ENCODE data around the gene TIMM23.
"Not testable (repeated sequence)": the region's sequence is repeated elsewhere in the genome, so short reads cannot be mapped to it uniquely, and the experiment has no call there.

TIMM23 gene

DNA sequence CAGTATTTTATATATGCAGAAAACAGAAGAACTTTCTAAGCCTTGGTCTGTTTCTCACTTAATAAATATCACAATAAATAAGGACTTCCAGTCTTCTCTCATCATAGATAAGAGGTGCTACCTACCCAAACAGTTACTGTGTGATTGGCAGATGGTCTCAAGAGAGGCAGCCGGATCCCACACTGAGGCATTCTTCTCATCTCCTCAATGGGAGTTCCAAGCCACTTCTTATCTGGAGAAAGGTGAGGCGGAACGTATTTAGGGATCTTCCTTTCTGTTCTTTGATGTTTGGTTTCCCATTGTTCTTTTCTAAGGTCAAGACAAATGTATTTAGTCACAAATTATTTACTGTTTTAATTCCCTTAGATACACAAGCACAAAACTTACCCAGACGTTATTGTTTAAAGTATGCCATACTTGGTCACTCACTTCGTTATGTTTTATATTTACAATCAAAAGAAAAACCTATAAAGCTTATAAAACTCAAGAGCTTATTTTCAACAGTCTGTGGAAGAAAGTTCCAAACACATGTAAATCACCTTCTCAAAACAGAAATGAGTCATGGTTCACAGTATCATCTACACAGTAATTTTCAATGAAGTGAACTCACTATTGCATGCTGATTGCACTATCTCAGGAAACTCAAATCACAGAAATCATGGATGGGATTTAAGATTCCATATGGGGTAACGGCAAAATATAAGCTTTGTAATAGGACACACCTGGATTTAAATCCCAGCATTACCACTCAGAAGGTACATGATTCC is 9.4 kb upstream of the TIMM23 start:
- not testable (repeated sequence) for H3K4me3 ChIP-seq (ENCODE audit: insufficient read length, low read depth)

DNA sequence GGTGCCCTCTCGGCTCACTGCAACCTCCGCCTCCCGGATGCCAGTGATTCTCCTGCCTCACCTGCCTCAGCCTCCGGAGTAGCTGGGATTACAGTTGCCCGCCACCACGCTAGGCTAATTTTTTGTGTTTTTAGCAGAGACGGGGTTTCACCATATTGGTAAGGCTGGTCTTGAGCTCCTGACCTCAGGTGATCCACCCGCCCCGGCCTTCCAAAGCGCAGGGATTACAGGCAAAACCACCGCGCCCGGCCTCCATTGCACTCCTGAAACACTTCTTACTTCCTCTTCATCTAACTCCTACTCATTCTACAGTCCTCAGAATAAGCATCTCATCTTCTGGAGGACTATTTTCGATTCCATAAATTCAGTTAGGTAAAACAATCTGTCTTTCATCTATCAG is 1.3 kb upstream of the TIMM23 start:
- not testable (repeated sequence) for H3K4me1 ChIP-seq (ENCODE audit: insufficient read depth, insufficient read length); H3K9me3 ChIP-seq (ENCODE audit: insufficient read depth, low read length); H3K27me3 ChIP-seq (ENCODE audit: insufficient read depth, insufficient read length); H3K9ac ChIP-seq (ENCODE audit: insufficient read length, low read depth); H3K36me3 ChIP-seq (ENCODE audit: insufficient read depth, insufficient read length, low read length); DNase-seq (ENCODE audit: low read depth, low spot score)
- peak overlapping the region; percentile 63 for H3K4me3 ChIP-seq (ENCODE audit: insufficient read length, low read depth)

More for the DNA sequence above, 9.4 kb upstream of the TIMM23 start:
- H3K4me1 ChIP-seq (ENCODE audit: insufficient read depth, insufficient read length); H3K27me3 ChIP-seq (ENCODE audit: insufficient read depth, insufficient read length); H3K36me3 ChIP-seq (ENCODE audit: insufficient read depth, insufficient read length, low read length); DNase-seq (ENCODE audit: low read depth, low spot score); H3K9ac ChIP-seq (ENCODE audit: insufficient read length, low read depth); H3K9me3 ChIP-seq (ENCODE audit: insufficient read depth, low read length): not testable (repeated sequence)

DNA sequence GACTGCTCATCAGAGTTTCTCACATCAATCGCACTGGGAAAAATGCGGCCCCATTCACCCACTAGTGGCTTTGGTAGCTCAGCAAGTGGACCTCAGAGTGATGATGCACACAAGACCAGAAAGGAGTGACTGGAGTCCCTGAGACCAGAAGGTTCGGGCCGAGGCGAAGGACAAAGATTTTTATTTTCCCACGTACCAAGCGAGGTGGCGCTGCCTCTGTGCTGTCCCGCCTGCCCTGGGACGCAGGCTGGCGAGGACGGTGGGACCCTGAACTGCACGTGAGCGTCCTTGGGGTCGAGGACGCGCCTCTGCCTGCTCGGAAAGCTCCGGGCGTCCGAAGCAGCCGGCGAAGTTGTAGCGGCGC is 565 bp upstream of the TIMM23 start:
- H3K4me3 ChIP-seq (ENCODE audit: insufficient read length, low read depth): peak overlapping the region; percentile 63
- not testable (repeated sequence) for H3K36me3 ChIP-seq (ENCODE audit: insufficient read depth, insufficient read length, low read length); DNase-seq (ENCODE audit: low read depth, low spot score); H3K9me3 ChIP-seq (ENCODE audit: insufficient read depth, low read length); H3K4me1 ChIP-seq (ENCODE audit: insufficient read depth, insufficient read length); H3K27me3 ChIP-seq (ENCODE audit: insufficient read depth, insufficient read length)
- H3K9ac ChIP-seq (ENCODE audit: insufficient read length, low read depth): peak overlapping the region; percentile 85

DNA sequence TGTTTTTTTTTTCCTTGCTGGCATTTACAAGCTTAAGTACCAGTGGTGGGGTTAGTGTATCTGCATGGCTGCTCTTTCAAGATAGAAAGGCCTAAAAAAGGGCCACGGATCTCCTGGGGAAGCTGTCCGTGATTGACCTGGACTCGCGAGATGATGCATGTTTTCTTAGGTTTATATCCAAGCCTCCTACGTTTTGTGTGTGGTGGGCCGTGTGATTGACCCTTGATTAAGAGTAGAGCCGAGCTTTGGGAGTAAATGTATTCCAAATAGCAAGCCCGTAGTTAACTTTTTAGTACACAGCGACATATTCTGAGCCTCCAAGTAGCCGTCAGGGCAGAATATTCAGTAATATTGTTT is 502 bp downstream of the TIMM23 start:
- not testable (repeated sequence) for H3K36me3 ChIP-seq (ENCODE audit: insufficient read depth, insufficient read length, low read length); H3K4me1 ChIP-seq (ENCODE audit: insufficient read depth, insufficient read length); H3K27me3 ChIP-seq (ENCODE audit: insufficient read depth, insufficient read length); H3K9me3 ChIP-seq (ENCODE audit: insufficient read depth, low read length); DNase-seq (ENCODE audit: low read depth, low spot score)
- H3K4me3 ChIP-seq (ENCODE audit: insufficient read length, low read depth): peak overlapping the region; percentile 63
- H3K9ac ChIP-seq (ENCODE audit: insufficient read length, low read depth): peak overlapping the region; percentile 74

DNA sequence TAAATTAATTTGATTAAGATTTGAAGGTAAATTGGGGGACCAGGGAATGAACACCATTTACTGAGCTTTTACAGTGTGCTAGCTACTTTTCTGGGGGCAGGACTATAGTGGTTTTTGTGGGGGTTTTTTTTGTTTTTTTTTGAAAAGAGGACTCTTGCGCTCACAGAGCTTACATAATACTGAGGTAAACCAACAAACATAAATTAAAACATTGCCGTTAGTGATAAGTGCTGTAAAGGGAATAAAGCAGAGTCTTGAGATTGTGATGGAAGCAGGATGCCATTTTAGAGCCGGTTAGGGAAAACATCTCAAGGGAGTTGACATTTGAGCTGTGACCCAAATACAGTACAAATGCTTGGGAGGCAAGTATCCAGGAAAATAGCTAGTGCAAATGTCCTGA is 1.8 kb downstream of the TIMM23 start:
- H3K27me3 ChIP-seq (ENCODE audit: insufficient read depth, insufficient read length); H3K4me1 ChIP-seq (ENCODE audit: insufficient read depth, insufficient read length); H3K36me3 ChIP-seq (ENCODE audit: insufficient read depth, insufficient read length, low read length); H3K4me3 ChIP-seq (ENCODE audit: insufficient read length, low read depth); H3K9ac ChIP-seq (ENCODE audit: insufficient read length, low read depth); DNase-seq (ENCODE audit: low read depth, low spot score); H3K9me3 ChIP-seq (ENCODE audit: insufficient read depth, low read length): not testable (repeated sequence)

DNA sequence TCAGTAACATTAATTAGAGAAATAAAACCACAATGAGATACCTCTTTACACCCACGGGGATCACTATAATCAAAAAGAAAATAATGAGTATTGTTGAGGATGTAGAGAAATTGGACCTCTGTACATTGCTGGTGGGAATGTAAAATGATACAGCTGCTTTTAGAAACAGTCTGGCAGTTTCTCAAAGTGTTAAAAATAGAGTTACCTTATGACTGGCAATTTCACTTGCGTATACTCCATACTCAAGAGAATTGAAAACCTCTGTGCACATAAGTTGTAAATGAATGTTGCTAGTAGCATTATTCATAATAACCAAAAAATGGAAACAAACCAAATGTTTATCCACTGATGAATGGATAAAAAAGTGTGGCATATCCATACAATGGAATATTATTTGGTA is 6.3 kb downstream of the TIMM23 start:
- not testable (repeated sequence) for DNase-seq (ENCODE audit: low read depth, low spot score); H3K36me3 ChIP-seq (ENCODE audit: insufficient read depth, insufficient read length, low read length); H3K9me3 ChIP-seq (ENCODE audit: insufficient read depth, low read length); H3K27me3 ChIP-seq (ENCODE audit: insufficient read depth, insufficient read length); H3K9ac ChIP-seq (ENCODE audit: insufficient read length, low read depth); H3K4me1 ChIP-seq (ENCODE audit: insufficient read depth, insufficient read length); H3K4me3 ChIP-seq (ENCODE audit: insufficient read length, low read depth)

DNA sequence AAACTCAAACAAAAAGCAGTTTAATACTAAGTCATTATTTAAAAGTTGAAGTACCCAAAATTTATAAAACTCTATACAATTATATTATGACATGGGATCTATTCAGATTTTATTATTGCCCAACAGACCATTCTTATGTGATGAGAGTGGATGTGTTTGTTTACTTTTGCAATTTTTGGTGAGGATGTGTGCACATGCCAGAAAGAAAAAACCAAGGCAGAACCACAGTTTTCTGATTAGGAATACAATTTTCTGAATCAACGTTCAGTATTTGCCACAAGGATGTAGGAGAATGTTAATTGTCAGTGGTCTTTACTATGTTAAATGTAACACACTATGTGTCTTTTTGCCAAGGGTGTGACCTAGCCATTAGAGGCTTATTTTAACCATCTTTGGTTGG is 9.1 kb downstream of the TIMM23 start:
- not testable (repeated sequence) for H3K4me1 ChIP-seq (ENCODE audit: insufficient read depth, insufficient read length); H3K9me3 ChIP-seq (ENCODE audit: insufficient read depth, low read length); DNase-seq (ENCODE audit: low read depth, low spot score); H3K9ac ChIP-seq (ENCODE audit: insufficient read length, low read depth); H3K27me3 ChIP-seq (ENCODE audit: insufficient read depth, insufficient read length); H3K36me3 ChIP-seq (ENCODE audit: insufficient read depth, insufficient read length, low read length); H3K4me3 ChIP-seq (ENCODE audit: insufficient read length, low read depth)

DNA sequence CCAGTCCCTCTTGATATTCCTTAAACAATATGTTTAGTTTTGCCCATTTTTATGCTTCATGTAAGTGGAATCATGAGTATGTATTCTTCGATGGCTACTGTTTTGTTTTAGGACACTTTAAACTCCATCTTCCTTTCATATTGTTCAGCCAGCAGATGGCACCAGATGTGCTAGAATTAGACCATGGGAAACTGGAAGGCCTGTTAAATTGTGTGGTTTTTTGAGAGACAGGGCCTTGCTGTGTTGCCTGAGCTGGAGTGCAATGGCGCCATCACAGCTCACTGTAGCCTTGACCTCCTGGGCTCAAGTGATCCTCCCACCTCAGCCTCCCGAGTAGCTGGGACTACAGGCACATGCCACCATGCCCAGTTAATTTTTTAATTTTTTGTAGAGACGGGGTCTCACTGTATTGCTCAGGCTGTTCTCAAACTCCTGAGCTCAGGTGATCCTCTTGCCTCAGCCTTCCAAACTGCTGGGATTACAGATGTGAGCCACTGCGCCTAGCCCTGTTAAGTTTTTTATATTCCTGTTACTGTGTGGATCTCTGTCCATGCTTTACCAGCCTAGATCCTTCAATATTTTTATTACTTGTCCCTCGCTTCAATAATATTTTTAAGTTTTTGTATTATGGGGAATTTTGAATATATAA is 11.4 kb downstream of the TIMM23 start:
- not testable (repeated sequence) for H3K36me3 ChIP-seq (ENCODE audit: insufficient read depth, insufficient read length, low read length); H3K4me3 ChIP-seq (ENCODE audit: insufficient read length, low read depth); H3K9ac ChIP-seq (ENCODE audit: insufficient read length, low read depth); H3K9me3 ChIP-seq (ENCODE audit: insufficient read depth, low read length); H3K27me3 ChIP-seq (ENCODE audit: insufficient read depth, insufficient read length); DNase-seq (ENCODE audit: low read depth, low spot score); H3K4me1 ChIP-seq (ENCODE audit: insufficient read depth, insufficient read length)

DNA sequence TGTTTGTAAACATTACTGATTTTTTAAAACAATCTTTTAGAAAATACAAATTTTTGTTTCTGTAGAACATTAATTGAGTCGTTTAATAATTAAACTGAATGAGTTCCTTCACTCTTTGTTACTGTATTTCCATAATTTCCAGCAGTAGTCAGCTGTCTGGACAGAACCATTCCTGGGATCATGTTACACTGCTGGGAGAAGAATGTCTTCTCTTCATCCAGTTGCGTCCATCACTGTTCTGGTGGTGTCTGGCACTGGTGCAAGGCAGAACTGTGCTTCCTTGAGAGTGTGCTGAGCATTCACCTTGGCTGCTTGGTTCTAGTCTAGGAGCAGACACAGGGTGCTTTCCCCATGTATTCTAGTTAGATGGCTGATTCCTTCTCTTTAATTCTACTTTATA is 12.2 kb downstream of the TIMM23 start:
- not testable (repeated sequence) for DNase-seq (ENCODE audit: low read depth, low spot score); H3K36me3 ChIP-seq (ENCODE audit: insufficient read depth, insufficient read length, low read length); H3K9me3 ChIP-seq (ENCODE audit: insufficient read depth, low read length)

DNA sequence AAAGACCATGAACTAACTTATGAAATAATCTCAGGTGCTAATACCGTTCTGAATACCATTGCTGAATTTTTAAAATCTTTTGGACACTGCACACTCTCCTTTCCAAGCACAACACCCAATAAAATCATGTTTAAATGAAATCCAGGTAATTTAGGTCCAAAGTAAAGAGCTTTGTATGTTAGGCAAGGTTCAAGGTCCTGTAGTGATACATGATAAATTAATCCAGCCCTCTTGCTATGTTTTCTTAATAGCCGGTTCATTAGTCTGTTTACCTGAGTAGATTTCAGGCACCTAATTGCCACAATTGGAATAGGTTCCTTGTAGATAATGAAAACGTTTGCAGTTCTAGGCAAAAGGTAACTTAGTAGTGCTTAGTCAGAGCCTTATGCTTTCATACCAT is 13.3 kb downstream of the TIMM23 start:
- not testable (repeated sequence) for H3K4me3 ChIP-seq (ENCODE audit: insufficient read length, low read depth); H3K9me3 ChIP-seq (ENCODE audit: insufficient read depth, low read length); DNase-seq (ENCODE audit: low read depth, low spot score); H3K36me3 ChIP-seq (ENCODE audit: insufficient read depth, insufficient read length, low read length); H3K27me3 ChIP-seq (ENCODE audit: insufficient read depth, insufficient read length); H3K9ac ChIP-seq (ENCODE audit: insufficient read length, low read depth); H3K4me1 ChIP-seq (ENCODE audit: insufficient read depth, insufficient read length)

More for the DNA sequence above, 12.2 kb downstream of the TIMM23 start:
- H3K4me3 ChIP-seq (ENCODE audit: insufficient read length, low read depth); H3K27me3 ChIP-seq (ENCODE audit: insufficient read depth, insufficient read length); H3K9ac ChIP-seq (ENCODE audit: insufficient read length, low read depth); H3K4me1 ChIP-seq (ENCODE audit: insufficient read depth, insufficient read length): not testable (repeated sequence)

All from NT2/D1 (cell line).